NCI-H146 treated with DMSO at 0.1 percent for 48 hours (cell line): ENCODE data around the gene NPHP1.
"Not testable (repeated sequence)": the region's sequence is repeated elsewhere in the genome, so short reads cannot be mapped to it uniquely, and the experiment has no call there.

Source experiments
- DNase-seq: peaks from one replicate; lab custom pipeline; 2025; ENCODE audit not compliant: unreplicated experiment; lab: John Stamatoyannopoulos, UW

Gene NPHP1

DNA sequence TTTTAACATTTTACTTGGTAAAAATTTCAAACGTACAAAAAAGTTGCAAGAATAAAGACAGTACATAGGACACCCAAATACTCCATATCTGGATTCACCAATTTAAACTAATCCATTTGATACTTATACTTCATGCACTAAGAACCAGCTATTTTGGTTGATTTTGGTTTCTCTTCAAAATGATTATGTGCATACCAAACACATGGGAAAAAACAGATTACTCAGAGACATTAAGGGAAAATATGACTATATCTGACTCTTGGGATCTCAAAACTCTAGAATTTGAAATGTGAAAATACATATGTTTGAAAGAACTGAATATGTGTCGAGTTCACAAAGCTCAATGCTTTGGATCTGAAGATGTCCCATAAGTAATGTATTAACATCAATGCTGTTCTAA is 73.6 kb downstream of the NPHP1 start:
- no peak for DNase-seq

DNA sequence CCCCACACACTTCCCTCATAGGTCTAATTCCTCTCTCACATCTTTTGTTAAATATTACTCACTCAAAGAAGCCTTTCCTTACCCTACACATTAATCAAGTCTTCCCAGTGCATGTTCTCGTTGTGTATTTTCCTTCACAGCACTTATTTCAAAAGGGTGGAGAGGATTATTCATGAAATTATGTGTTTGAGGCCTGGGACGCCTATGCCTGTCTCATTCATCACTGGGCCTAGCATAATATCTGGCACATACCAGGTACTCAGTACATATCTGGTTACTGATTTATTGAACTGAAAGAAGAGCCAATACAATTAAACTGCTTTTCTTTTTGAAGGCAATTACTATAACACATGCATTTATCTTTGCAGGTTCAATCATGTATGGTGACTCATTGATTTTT is 74.1 kb downstream of the NPHP1 start:
- no peak for DNase-seq

DNA sequence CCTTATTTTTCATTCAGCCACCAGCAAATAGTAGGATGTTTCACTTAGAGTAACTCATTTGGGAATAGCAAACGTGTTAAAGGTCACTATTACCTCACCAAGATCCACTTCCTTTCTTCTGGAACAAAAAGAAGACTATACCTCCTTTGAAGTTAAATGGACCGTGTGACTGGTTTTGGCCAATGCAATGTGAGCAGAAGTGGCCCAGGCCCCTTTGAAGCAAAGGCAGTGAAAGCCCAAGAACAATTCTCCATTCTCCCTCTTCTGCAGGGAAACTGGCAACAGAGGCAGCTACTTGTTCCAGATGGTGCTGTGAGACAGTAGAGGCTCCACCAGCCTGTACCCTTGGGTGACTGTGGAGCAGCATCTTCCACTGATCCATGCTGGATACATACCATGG is 77.9 kb downstream of the NPHP1 start:
- no peak for DNase-seq

DNA sequence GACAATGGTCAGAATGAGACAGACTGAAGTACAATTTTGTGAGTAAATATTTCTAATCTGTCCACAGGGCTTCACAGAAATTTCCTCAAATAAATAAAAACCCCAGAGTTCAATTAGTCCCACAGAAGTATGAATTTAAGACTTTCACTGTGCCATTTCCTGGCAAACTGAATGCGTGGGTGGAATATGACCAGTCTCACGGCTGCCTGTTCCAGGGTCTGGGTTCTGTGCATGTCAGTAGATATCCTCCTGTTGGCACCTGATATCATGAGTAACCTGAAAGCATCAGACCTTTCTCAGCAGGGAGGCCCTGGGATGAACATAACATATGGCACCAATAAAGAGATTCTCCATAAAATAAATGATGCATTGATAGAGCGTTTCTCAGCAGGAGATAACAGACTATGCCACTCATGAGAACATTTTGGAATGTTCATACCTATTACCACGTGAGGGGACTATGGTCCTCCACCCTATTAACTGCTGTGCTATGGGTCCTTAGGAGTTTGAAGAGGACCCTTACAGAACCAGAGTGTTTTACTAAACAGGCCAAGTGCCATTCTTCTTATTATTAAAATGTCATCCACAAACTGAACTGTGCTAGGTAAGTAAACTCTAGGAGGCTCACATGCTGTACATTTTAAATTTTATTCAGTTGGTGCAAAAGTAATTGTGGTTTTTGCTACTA is 78.6 kb downstream of the NPHP1 start:
- DNase-seq: no peak

DNA sequence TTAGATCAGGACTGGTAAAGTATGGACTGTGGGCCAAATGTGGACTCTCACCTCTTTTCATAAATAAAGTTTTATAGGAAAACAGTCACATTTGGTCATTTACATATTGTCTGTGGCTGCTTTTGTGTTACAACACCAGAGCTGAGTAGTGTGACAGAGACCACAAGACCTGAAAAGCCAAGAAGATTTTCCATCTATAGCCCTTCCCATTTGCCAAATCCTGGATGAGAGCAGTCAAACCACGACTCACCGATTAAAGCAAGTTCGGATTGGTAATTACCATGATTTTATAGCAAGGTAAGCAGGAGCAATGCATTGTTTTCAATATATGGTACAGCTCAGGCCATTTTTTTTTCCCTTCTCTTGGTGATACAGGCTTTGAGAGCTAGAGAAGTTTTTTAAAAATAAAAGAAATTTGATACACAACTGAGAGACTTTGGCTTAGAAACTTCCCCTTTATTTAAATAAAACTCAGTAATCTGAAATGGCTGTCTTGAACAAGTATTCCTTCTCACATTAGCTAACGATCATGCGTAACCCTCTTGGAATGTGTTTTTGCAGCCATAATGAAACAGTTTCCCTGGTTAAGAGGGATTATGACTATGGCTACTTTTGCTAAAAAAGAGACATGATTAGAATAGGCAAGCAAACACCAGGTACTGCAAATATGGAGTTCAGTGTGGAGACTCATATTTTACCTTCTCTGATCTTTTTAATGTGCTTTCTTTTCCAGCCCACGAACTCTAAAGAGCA is 79.7 kb downstream of the NPHP1 start:
- DNase-seq: no peak

DNA sequence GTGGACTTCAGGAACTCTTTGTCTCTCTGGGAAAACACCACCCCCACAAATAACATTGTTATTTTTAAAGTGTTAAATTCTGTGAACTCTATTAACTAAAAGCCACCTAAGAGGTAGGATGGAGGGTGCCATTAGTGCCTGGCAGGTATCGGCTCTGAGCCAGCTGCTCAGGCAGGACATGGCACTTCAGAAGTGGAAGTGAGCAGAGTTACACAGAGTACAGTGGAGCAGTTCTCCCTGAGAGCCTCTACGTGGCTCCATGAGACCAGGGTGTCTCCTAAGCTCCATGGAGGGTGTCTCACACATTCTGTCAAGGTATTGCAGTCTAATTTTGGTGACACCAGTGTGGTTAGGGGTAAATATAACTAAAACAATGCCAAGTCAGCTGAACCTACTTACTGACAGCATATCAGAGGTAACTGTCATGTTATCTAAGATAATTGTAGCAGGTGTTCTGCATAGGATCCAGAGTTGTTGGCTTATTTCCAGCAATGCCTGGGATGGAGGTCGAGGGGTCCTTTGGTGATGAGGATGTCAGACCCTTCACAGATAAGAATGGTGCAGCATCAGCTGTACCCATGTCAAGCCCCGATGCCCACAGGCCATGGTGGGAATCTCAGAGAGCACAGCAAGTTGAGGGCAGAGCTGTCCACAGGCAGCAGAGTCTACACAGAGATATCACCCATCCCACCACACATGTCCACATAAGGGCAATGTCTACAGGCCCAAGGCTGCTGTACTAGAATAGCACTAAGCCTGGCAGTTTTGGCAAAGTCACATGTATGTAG is 80.6 kb downstream of the NPHP1 start:
- DNase-seq: no peak

DNA sequence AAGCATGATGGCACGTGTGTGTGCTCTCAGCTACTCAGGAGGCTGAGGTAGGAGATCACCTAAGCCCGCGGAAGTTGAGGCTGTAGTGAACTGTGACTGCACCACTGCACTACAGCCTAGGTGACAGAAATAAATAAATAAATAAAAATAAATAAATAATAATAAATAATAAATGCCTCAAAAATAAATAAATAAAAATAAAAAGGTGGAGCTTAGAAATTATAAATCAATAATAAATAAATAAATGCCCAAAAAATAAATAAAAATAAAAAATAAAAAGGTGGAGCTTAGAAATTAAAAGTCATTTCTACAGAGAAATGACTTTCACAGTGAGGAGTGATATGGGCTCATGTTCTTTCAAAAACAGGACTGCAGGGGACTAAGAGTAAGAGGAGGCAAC is 83.2 kb downstream of the NPHP1 start:
- no peak for DNase-seq

DNA sequence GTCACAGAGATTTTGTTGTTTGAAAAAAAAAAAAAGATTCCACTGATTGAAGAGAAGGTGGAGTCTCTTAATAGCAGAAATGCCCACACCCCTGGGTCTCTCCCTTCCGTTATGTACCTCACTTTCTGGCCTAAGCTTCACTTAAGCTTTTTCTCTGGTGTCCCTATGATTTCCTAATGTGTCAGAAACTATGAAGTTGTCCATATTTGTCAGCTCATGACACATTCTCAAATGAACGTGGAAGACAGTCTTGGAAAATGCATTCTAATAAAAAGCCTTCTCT is 83.8 kb downstream of the NPHP1 start:
- DNase-seq: no peak

DNA sequence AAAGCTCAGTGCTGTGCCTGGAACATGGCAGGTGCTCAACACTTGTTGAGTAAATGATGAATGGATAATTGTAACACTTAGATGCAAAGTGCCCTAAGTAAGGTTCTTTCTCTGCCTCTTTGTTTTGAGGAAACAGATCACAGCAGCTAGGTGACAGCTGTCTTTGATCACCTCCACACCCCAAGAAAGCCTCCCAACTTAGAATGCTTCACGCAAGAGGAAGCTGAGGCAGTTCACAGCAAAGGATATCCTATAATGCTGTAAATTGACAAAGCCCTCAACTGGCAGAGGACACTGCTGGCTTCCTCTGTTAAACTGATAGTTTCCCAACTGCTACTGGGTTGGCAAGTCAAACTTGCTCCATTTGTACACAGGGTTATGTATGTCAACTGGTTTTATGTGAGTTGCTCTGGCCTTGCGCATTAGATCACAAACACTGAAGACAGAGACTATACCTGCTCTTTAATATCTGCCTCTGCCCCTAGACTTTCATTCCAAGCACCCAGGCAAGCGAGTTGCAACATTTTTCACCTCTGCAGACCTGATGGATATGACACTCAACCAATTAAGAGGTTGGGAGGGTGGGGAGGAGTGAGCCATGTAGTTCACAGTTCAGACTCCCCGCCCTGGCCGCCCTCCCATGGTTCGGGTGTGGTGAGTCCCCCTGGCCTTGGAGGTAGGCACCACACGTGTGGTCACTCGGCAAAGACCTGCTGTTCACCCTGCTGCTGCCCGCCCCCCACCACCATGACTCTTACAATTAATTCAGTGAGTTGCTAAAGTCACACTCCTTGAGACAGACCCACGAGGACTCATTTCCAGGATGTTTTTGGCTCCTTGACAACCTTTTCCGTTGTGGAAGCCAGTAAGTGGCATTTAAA is 84.4 kb downstream of the NPHP1 start:
- DNase-seq: no peak

DNA sequence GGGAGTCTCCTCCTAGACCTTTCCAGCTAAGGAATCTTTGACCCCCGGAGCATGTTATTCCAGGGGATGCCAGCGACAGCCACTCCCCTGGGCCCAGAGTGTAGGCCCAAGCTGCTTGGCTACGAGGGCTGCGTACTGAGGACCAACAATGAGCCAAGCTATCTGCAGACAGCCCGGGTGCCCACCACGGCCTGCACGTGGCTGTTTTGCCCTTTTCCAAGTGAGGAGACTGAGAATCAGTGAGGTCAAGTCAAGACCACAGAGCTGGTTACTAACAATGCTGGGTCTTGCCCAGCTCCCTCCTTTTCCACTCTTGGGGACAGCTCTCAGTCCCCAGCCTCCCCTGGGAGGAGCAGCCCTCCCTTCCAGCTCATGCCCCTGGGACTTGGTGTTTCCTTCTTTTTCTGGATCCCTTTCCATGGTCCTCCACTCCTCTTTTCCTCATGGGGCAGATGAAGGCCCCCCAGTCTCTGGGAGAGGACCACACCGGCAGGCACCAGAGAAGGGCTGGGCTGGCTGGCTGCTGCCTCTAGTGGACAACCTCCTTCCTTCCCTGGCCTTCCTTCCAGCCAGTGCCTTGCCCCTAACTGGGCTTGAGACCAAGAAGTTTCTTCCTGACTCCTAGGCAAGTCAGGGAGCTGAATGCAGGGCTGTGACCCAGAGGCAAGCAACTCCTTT is 88.6 kb downstream of the NPHP1 start:
- no peak for DNase-seq

DNA sequence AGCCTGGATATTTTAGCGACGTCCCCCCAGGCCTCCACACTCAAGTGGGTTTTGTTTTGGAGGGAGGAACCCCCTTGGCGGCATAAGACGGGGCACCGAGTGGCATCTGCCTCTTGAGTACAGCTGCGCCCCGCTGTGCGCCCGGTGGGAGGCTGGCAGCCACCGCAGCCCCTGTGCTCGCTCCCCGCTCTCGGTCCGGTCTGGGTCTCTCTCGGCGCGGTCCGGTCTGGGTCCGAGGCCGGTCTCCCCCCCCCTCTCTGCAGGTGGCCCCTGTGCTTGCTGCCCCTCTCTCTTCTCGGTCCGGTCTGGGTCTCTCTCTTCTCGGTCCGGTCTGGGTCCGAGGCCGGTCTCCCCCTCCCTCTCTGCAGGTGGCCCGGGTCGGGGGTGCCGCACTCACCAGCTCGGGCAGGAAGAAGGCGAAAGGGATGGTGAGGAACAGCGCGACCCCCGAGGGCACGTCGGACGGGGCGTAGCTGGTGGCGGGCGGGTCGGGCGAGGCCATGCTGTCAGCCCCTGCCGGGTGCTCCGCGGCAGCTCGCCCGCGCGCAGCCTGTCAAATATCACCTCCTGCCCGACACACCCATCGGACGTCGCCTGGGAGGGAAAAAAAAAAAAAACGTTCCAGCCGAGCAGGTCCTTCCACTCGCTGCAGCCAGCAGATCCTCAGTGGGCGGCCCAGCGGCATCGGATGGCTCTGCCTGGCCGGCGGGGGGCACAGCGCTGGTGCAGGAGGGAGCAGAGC is 89.4 kb downstream of the NPHP1 start, which contains the start of gene MALL:
Gene MALL (minus strand): TSS at position 532 of the 742 bp plus-strand sequence. CDS start 30 bp downstream, at position 502.
- peak; percentile 8 for DNase-seq

DNA sequence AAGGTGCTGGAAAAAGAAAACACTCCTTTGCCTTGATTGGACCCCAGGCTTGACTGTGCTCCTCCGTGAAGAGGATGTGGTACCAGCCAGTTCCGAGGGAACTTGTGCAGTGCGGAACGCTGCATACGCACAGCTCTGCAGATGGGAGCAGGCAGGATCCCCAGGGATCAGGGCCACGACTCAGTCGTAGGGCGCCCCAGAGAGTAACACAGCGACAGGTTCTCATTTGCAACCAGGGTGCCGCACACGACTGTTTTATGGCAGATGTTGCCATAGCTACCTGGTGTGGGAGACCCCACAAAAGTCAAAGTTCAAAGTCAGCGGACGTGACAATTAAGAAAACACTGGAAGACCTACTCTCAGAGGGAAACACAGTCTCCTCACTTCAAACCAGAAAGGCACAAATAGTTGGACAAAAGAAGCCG is 90.0 kb downstream of the NPHP1 start:
- DNase-seq: no peak

DNA sequence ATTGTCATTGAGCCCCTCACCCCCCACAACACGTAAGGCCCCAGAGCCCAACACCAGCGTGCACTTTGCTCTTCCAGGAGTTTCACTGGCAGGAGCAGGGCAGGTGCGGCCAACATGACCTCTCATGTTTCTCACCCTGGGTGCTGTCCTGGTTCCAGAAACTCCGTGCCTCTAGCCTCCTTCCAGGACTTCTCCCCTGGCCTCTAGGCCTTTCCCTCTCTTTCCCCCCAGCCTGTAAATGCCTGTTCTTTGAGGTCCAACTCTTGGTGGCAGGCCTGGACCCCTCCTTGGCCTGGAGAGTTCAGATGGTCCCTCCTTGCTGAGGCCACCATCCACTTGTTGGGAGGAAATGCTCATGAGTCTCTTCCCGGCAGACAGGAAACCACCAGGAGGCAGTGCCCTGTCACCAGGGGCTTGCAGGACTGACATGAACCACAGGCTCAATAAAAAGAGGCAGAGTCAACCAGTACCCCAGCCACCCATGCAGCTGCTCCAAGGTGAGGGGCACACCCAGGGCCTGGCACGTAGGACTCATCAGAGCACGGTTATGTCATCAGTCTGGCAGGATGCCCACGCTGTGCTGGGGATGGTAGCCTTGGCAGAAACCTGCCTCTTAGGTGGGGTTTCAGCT is 90.7 kb downstream of the NPHP1 start:
- DNase-seq: no peak

DNA sequence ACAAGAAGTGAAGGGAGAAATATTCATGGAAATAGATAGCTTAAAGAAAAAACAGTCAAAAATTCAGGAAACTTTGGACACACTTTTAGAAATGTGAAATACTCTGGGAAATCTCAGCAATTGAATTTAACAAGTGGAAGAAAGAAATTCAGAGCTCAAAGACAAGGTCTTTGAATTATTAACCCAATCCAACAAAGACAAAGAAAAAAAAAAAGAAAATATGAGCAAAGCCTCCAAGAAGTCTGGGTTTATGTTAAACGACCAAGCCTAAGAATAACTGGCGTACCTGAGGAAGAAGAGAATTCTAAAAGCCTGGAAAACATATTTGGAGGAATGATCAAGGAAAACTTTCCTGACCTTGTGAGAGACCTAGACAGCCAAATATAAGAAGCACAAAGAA is 96.5 kb downstream of the NPHP1 start:
- DNase-seq: not testable (repeated sequence)

DNA sequence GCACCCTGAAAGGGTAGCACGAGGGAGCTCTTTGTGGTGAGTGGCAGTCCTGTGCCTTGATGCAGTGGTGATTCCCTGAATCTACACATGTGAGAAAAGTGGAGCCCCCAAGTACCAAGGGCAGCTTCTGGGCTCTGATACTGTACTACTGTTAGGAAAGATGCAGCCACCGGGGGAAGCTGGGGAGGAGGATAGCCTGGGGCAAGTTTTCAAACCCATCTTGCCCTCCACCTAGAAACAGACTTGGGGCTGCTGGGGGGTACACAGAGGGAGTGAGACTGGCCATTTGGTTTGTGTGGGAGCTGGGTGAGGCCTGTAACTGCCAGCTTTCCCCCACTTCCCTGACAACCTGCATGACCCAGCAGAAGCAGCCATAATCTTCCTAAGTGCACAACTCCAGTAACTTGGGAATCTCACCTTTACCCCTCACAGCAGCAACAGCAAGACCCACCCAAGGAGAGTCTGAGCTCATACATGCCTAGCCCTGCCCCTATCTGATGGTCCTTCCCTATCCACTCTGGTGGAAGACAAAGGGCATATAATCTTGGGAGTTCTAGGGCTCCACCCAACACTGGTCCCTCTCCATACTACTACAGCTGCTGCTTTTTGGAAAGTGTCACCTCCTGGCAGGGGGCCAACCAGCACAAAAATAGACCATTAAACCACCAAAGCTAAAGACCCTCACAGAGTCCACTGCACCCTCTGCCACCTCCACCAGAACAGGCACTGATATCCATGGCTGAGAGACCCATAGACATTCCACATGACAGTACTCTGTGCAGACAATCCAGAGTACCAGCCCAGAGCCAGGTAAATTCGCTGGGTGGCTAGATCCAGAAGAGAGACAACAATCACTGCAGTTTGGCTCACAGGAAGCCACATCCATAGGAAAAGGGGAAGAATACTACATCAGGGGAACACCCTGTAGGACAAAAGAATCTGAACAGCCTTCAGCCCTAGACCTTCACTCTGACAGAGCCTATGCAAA is 97.4 kb downstream of the NPHP1 start:
- no peak for DNase-seq

DNA sequence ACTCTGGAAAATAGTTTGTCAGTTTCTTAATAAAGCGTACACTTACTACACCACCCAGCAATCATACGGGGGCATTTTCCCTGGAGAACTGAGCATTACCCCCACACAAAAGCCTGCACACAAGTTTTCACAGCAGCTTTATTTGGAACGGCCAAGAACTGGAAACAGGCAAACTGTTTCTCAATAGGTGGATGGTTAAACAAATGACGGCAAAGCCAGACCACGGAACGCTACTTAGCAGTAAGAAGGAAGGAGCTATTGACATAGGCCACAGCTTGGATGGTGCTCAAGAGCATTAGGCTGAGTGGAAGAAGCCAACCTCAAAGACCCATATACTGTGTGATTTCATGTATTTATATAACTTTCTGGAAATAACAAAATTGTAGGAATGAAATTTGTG is 98.2 kb downstream of the NPHP1 start:
- no peak for DNase-seq

DNA sequence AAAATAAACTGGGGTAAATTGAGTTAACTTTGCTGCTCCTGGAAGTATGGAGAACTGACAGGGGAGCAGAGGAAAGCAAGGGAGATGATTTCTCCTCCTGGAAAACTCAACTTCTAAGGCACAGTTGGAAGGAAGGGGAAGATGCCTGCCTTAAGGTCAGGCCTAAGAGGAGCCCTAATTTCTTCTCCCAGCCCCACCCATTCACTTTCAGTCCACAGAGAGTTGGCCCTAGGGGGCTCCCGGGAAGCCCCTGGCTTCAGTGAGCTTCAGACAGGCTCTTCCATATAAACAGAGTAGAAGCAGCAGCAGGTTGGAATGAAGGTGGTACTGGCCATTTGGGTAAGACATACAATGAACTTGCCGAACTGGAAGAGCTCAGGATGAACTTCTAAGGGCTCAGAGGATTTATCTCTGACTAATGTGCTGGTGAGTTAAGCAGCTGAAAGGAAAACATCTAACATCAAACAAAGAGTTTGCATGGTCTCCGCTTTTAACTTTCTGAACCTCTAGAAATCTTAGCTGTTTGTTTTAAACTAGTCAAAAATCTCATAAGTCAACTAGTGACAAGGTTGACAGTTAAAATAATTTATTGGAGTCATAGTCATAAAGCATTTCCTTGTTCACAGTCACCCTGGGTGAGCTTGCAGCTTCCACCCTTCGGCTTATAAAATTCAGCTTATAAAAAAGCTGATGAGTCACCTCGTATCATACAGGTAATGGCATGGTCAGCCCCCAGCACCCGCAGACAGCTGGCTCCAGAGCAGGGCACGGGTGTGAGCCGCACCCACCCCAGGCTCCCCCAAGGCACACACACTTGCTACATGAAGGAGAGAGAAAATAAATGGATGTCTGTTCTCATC is 99.0 kb downstream of the NPHP1 start:
- no peak for DNase-seq
